Stimulated activated naive CD8-positive, alpha-beta T cell treated with anti-CD3 and anti-CD28 coated beads, Interleukin-15, amount 100 ng/mL, for 72 hours (primary cell): ENCODE results near the gene ARHGAP12.

Experiments
- ATAC-seq: fragments of 150-1000 bp; cut with Tn5 transposase; 2 replicates; pipeline ENCODE4 v1.10.0; 2021; ENCODE audit warnings: mild to moderate bottlenecking, moderate library complexity
- DNase-seq, 2 donors: peaks; one replicate each; pipeline ENCODE4 v3.0.0; 2021 to 2022
- H3K27ac Mint-ChIP-seq, 2 donors: one replicate each; pipeline ENCODE4 v1.8.0; 2022; ENCODE audit warnings: mild to moderate bottlenecking in 2 of 2, mixed read lengths in 2 of 2, moderate library complexity in 2 of 2
- H3K27me3 Mint-ChIP-seq: one replicate; pipeline ENCODE4 v1.8.0; 2022; ENCODE audit warnings: mixed read lengths
- H3K4me1 Mint-ChIP-seq: one replicate; pipeline ENCODE4 v1.8.0; 2022; ENCODE audit warnings: mild to moderate bottlenecking, mixed read lengths
- H3K4me3 Mint-ChIP-seq, 2 donors: one replicate each; pipeline ENCODE4 v1.8.0; 2022; ENCODE audit warnings: mild to moderate bottlenecking in 2 of 2, mixed read lengths in 2 of 2, moderate library complexity in 1 of 2
- H3K9me3 Mint-ChIP-seq, 2 donors: one replicate each; pipeline ENCODE4 v1.8.0; 2022; ENCODE audit warnings: mixed read lengths in 2 of 2

The ARHGAP12 gene

DNA sequence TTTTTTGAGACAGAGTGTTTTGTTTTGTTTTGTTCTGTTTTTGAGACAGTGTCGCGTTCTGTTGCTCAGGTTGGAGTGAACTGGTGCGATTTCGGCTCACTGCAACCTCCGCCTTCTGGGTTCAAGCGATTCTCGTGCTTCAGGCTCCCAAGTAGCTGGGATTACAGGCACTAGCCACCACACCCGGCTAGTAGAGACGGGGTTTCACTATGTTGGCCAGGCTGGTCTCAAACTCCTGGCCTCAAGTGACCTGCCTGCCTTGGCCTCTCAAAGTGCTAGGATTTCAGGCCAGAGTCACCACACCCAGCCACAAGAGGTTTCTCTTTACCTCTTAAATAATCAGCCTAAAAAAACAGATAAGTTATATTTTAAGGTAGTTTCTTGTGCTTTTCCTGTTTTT, 8.7 kb upstream of the ARHGAP12 start:
- Mint-ChIP-seq H3K9me3 (no peaks in the 10 kb centered on the region), H3K4me3 (no peak overlapping the region), H3K4me1 (peaks cover 21% of the 10 kb centered on the region), H3K27me3 (no peaks in the 10 kb centered on the region), H3K27ac (no peak overlapping the region)
- DNase-seq: no peak
- ATAC-seq: no peak

- Mint-ChIP-seq H3K4me1 (peaks cover 21% of the 10 kb centered on the region), H3K27me3 (no peaks in the 10 kb centered on the region), H3K27ac (no peak overlapping the region), H3K9me3 (no peaks in the 10 kb centered on the region), H3K4me3 (no peak overlapping the region)
- DNase-seq (no peak), ATAC-seq (no peak)
Measured at GRCh38 chr10:31936933-31937332, 8.3 kb upstream of the ARHGAP12 start.

- H3K27me3 Mint-ChIP-seq: no peaks in the 10 kb centered on the region
- H3K27ac Mint-ChIP-seq: no peak overlapping the region
- no peak for DNase-seq
- peaks cover 15% of the 10 kb centered on the region for H3K4me1 Mint-ChIP-seq
- no peak for ATAC-seq
- no peaks in the 10 kb centered on the region for H3K9me3 Mint-ChIP-seq
- no peak overlapping the region for H3K4me3 Mint-ChIP-seq
Measured at GRCh38 chr10:31936086-31936485, 7.5 kb upstream of the ARHGAP12 start.

DNA sequence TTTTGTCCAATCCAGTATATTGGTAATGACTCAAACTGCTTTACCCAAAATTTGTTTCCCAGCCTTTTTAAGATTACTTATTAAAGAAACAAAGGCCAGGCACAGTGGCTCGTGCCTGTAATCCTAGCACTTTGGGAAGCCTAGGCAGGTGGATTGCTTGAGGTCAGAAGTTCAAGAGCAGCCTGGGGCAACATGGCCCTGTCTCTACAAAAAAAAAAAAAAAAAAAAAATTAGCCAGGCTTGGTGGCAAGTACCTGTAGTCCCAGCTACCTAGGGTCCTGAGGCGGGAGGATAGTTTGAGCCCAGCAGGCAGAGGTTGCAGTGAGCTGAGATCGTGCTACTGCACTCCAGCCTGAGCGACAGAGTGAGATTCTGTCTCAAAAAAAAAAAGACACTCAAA, 7.0 kb upstream of the ARHGAP12 start:
- Mint-ChIP-seq H3K27me3 (no peaks in the 10 kb centered on the region), H3K9me3 (no peaks in the 10 kb centered on the region), H3K4me1 (peaks cover 11% of the 10 kb centered on the region), H3K27ac (no peak overlapping the region), H3K4me3 (no peak overlapping the region)
- no peak for ATAC-seq
- no peak for DNase-seq

DNA sequence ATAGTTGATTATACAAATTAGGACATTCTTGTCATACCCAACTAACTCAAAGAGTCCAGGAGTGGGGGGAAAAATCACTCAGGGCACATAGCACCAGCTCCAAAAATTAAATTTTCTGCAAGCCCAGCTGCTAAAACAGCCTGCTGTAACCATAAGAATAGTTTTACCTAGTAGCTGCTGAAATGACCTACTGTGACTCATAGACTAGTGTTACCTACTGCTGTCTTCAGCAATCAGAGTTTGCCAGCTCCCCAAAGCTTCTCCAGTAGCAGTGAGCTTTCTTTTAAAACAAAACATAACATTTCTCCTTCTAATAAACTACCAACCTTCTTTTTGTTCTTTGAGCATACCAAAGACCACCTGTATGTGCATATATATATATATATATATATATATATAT, 4.2 kb upstream of the ARHGAP12 start:
- ATAC-seq (no peak), DNase-seq (no peak)
- H3K27me3 Mint-ChIP-seq: no peaks in the 10 kb centered on the region
- H3K9me3 Mint-ChIP-seq: no peaks in the 10 kb centered on the region
- no peak overlapping the region for H3K27ac Mint-ChIP-seq
- H3K4me3 Mint-ChIP-seq: no peak overlapping the region
- peaks cover 14% of the 10 kb centered on the region for H3K4me1 Mint-ChIP-seq

GRCh38 chr10:31930856-31931255, 2.2 kb upstream of the ARHGAP12 start:
- Mint-ChIP-seq H3K4me1 (peaks cover 33% of the 10 kb centered on the region), H3K4me3 (no peak overlapping the region), H3K27me3 (no peaks in the 10 kb centered on the region), H3K27ac (no peak overlapping the region), H3K9me3 (no peaks in the 10 kb centered on the region)
- ATAC-seq (no peak), DNase-seq (no peak)

DNA sequence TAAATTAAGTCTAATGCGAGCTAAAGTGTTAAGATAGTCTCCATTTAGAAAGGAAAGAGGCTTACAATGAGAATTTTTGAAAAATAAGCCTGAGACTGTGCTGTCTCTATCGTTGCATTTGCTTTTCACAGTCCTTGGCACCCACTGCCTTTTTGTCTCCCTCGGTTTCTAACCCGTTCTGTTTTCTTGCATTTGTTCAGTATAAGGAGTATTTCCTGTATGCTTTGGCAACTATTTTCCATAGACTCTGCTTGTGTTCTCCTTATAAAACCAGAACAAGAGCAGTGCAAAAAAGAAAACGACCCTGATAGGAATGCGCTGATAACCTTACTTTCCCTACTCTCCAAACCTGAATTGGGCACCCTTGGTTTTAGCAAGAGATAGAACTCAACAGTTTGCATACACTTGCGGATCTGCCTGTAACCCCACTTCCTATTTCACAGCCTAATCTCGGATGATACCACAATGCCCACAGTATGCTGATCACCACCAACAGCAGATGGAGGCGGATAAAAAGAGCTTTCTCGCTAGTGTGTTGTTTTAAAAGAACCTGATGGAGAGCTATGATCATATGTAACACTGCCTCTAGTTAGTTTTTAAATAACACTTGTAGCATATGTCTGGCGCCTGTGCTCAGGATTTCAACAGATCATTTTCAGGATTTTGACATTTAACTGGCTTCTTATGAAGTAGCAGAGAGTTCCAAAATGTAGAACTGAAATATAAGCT, 1.6 kb upstream of the ARHGAP12 start:
- peak overlapping the region; percentile 93 to 96 for H3K4me3 Mint-ChIP-seq
- H3K9me3 Mint-ChIP-seq: no peaks in the 10 kb centered on the region
- no peaks in the 10 kb centered on the region for H3K27me3 Mint-ChIP-seq
- ATAC-seq: peak; percentile 61
- DNase-seq: peak; percentile 21 to 29
- peaks cover 40% of the 10 kb centered on the region for H3K4me1 Mint-ChIP-seq
- H3K27ac Mint-ChIP-seq: no peak overlapping the region

DNA sequence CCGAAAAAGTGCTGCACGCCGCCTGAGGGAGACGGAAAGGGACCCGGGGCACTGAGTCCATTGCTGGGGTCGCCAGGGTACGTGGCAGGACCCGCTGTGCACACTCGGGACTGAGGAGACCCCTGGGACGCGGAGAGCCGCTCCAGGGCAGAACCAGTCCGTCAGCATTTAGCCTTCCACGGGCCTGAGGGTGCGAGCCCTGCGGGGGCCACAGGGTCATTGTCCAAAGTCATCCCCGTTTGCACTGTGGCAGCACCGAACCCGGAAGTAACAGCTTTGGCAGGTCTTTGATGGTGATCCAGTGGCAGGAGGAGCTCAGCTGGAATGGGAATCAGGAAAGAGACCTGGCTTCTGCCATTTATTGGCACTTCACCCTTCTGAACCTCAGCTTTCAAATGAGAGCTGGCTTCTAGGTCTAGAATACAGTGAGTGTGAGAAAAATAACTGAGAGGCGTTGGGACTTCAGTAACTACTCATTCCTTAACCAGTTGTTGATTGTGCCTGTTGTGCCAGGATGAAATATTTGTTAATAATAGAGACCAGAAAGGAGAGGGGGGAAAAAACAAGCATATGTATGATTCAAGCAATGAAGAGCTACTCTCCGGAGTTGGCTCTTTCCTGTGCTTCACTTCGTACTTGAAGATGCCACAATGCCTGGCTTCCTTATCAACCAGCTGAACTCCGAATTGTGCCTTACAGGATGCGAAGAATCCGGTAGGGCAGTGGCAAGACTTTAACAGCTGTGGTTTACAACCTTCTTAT, 811 bp upstream of the ARHGAP12 start:
- Mint-ChIP-seq H3K9me3 (no peaks in the 10 kb centered on the region), H3K27me3 (no peaks in the 10 kb centered on the region), H3K4me1 (peaks cover 47% of the 10 kb centered on the region), H3K4me3 (peak overlapping the region; percentile 93 to 96), H3K27ac (peak overlapping the region; percentile 86 to 95)
- DNase-seq (peak; percentile 29), ATAC-seq (peak; percentile 23)

- H3K27ac Mint-ChIP-seq: peak overlapping the region; percentile 19 to 78
- no peaks in the 10 kb centered on the region for H3K9me3 Mint-ChIP-seq
- peaks cover 61% of the 10 kb centered on the region for H3K4me1 Mint-ChIP-seq
- no peaks in the 10 kb centered on the region for H3K27me3 Mint-ChIP-seq
- peak; percentile 34 to 45 for DNase-seq
- peak overlapping the region; percentile 93 to 96 for H3K4me3 Mint-ChIP-seq
- peak; percentile 63 for ATAC-seq
Measured at GRCh38 chr10:31927884-31928548, 615 bp downstream of the ARHGAP12 start.

GRCh38 chr10:31927565-31927883, 1.1 kb downstream of the ARHGAP12 start:
- peak; percentile 21 for ATAC-seq
- Mint-ChIP-seq H3K9me3 (no peaks in the 10 kb centered on the region), H3K4me3 (peak overlapping the region; percentile 93 to 96), H3K27me3 (no peaks in the 10 kb centered on the region), H3K4me1 (peaks cover 66% of the 10 kb centered on the region), H3K27ac (peak overlapping the region; percentile 19 to 78)
- no peak for DNase-seq

DNA sequence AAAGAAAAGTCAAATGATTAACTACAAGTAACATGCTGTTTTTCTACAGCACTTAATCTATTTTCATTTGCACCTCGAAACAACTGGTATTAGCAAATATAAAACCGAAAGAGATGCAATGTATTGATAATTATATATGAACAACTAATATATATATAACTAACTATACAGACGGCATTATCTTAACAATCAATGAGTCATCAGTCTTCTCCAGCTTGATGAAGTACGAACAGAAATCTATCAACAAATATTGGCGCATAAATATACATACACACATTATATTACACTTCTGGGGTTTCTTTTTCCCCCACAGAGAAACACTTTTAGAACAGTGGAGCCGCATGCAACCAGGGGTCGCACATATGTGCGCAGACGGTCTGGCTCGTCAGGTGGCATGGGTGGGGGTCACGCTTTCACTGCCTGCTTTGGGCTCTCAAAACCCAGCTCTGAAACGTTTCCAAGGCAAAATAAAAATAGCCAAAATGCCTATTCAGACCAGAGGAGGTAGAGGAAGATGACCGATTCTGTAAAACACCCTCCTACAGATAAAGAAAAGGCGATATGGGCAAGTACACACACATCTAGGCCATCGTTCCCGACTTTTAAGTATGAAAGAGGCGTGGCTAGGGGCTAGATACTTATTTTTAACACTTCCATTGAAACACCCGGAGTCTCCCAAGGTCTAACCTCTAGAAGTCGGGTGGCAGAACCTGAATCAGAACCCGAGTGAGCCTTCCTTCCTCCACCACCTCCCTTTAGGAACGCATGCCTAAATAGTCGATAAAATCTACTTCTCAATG, 1.7 kb downstream of the ARHGAP12 start:
- peaks cover 68% of the 10 kb centered on the region for H3K4me1 Mint-ChIP-seq
- no peak for DNase-seq

DNA sequence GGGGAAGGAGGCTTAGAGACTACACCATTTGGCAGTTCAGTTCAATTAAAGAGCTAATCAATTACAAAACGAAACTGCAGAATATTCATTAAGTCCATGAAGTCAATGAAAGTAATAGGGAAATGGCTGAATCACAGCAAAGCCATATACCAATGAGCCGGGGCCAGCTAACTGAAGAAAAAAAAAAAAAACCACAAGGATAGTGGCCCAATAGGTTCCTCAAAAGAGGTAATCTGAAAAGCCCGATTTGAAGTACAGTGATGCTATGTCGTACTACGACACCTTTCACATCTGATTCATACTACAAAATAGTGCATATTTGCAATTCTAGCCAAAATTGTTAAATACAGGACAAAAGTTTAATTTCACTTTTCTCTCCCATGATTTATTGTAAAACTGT, 2.5 kb downstream of the ARHGAP12 start:
- no peak overlapping the region for H3K27ac Mint-ChIP-seq
- peaks cover 76% of the 10 kb centered on the region for H3K4me1 Mint-ChIP-seq
- H3K4me3 Mint-ChIP-seq: no peak overlapping the region

More for the DNA sequence above, 1.7 kb downstream of the ARHGAP12 start:
- no peak for ATAC-seq
- Mint-ChIP-seq H3K9me3 (no peaks in the 10 kb centered on the region), H3K27ac (peak overlapping the region in 1 of 2 donors; percentile 78), H3K27me3 (no peaks in the 10 kb centered on the region), H3K4me3 (peak overlapping the region; percentile 93 to 96)

GRCh38 chr10:31924833-31925232, 3.8 kb downstream of the ARHGAP12 start:
- Mint-ChIP-seq H3K9me3 (no peaks in the 10 kb centered on the region), H3K27ac (no peak overlapping the region), H3K4me1 (peaks cover 73% of the 10 kb centered on the region), H3K27me3 (no peaks in the 10 kb centered on the region), H3K4me3 (no peak overlapping the region)
- DNase-seq (no peak), ATAC-seq (no peak)

More for the DNA sequence above, 2.5 kb downstream of the ARHGAP12 start:
- DNase-seq (no peak), ATAC-seq (no peak)
- no peaks in the 10 kb centered on the region for H3K9me3 Mint-ChIP-seq
- no peaks in the 10 kb centered on the region for H3K27me3 Mint-ChIP-seq

GRCh38 chr10:31923389-31923788, 5.2 kb downstream of the ARHGAP12 start:
- Mint-ChIP-seq H3K4me3 (no peak overlapping the region), H3K4me1 (peaks cover 78% of the 10 kb centered on the region), H3K9me3 (no peaks in the 10 kb centered on the region), H3K27ac (no peak overlapping the region), H3K27me3 (no peaks in the 10 kb centered on the region)
- no peak for DNase-seq
- no peak for ATAC-seq

GRCh38 chr10:31921031-31921430, 7.6 kb downstream of the ARHGAP12 start:
- peak overlapping the region; percentile 54 to 78 for H3K4me3 Mint-ChIP-seq
- peaks cover 67% of the 10 kb centered on the region for H3K4me1 Mint-ChIP-seq
- no peaks in the 10 kb centered on the region for H3K9me3 Mint-ChIP-seq
- ATAC-seq: peak; percentile 83
- H3K27ac Mint-ChIP-seq: peak overlapping the region in 1 of 2 donors; percentile 91
- H3K27me3 Mint-ChIP-seq: no peaks in the 10 kb centered on the region
- no peak for DNase-seq
